IMR-90 (cell line): ENCODE measurements around the gene HCN2. TPM values are rescaled to one million over a fixed set of nuclear protein-coding genes. Genes with fewer than 3 reads are reported as not detected.

ENCODE experiments used
- ATAC-seq: fragments of 200-7000 bp; cut with Tn5 transposase; 2 replicates; pipeline ENCODE4 v1.9.1; 2020; ENCODE audit warnings: low read depth, mild to moderate bottlenecking, moderate library complexity
- BruUV-seq: library from RNA; stranded (reverse); fragments of 400-500 nt; replicated peaks from 2 replicates; lab custom pipeline; 2021; lab: Mats Ljungman, UMichigan
- CTCF ChIA-PET: fragments of 300-600 bp; formaldehyde crosslinking; extraction: SDS; loops from one replicate; lab custom pipeline; 2021; ENCODE audit warnings: antibody characterized with exemption; lab: Yijun Ruan, JAX
- POLR2A ChIA-PET: fragments of 300-600 bp; sonication (Branson Sonifier 250); formaldehyde crosslinking; loops from one replicate; lab custom pipeline; 2022; ENCODE audit warnings: antibody characterized with exemption; ENCODE audit not compliant: unreplicated experiment; lab: Charles Lee
- DNase-seq: peaks from one replicate; pipeline ENCODE4 v3.0.0; 2013
- H2AFZ ChIP-seq: replicated peaks from 2 replicates; pipeline ENCODE3; 2013; ENCODE audit warnings: low read length, mild to moderate bottlenecking; ENCODE audit not compliant: poor library complexity
- H2AK5ac ChIP-seq: 2 replicates; pipeline ENCODE4 v1.6.1; 2013; ENCODE audit warnings: low read depth, low read length, inconsistent platforms
- H2AK9ac ChIP-seq: replicated peaks from 2 replicates; pipeline ENCODE3; 2013; ENCODE audit warnings: mild to moderate bottlenecking, low read depth, low read length, moderate library complexity; ENCODE audit not compliant: poor library complexity
- H2BK120ac ChIP-seq: 2 replicates; pipeline ENCODE4 v1.6.1; 2013; ENCODE audit warnings: low read depth, low read length, inconsistent platforms
- H2BK15ac ChIP-seq: 3 replicates; pipeline ENCODE4 v1.6.1; 2013; ENCODE audit warnings: low read depth, low read length, inconsistent platforms
- H2BK20ac ChIP-seq: 2 replicates; pipeline ENCODE4 v1.6.1; 2013; ENCODE audit warnings: low read depth, mild to moderate bottlenecking, inconsistent platforms, low read length, moderate library complexity
- H2BK5ac ChIP-seq: 2 replicates; pipeline ENCODE4 v1.6.1; 2013; ENCODE audit warnings: mild to moderate bottlenecking, low read depth, low read length, inconsistent platforms; ENCODE audit not compliant: poor library complexity, severe bottlenecking
- H3K14ac ChIP-seq: replicated peaks from 2 replicates; pipeline ENCODE4 v1.6.1; 2013; ENCODE audit warnings: low read depth, low read length, inconsistent platforms
- H3K18ac ChIP-seq: 2 replicates; pipeline ENCODE4 v1.6.1; 2013; ENCODE audit warnings: low read depth, low read length, control low read depth
- H3K23ac ChIP-seq: 2 replicates; pipeline ENCODE4 v1.6.1; 2013; ENCODE audit warnings: low read depth, low read length, inconsistent platforms
- H3K27ac ChIP-seq: 2 replicates; pipeline ENCODE4 v1.5.1; 2013; ENCODE audit warnings: mild to moderate bottlenecking, control low read depth, low read length; ENCODE audit not compliant: insufficient read depth
- H3K27me3 ChIP-seq: 2 replicates; pipeline ENCODE4 v1.6.1; 2013; ENCODE audit warnings: low read length; ENCODE audit not compliant: control insufficient read depth, insufficient read depth
- H3K36me3 ChIP-seq: 2 replicates; pipeline ENCODE4 v1.6.1; 2013; ENCODE audit warnings: low read length, mixed read lengths; ENCODE audit not compliant: control insufficient read depth, insufficient read depth
- H3K4ac ChIP-seq: 2 replicates; pipeline ENCODE4 v1.6.1; 2013; ENCODE audit warnings: low read depth, low read length, inconsistent platforms
- H3K4me1 ChIP-seq: 2 replicates; pipeline ENCODE4 v1.6.1; 2013; ENCODE audit warnings: low read length, mixed read lengths; ENCODE audit not compliant: control insufficient read depth, insufficient read depth
- H3K4me2 ChIP-seq: 2 replicates; pipeline ENCODE4 v1.6.1; 2013; ENCODE audit warnings: low read depth, mild to moderate bottlenecking, control low read depth, low read length, moderate library complexity
- H3K4me3 ChIP-seq: 2 replicates; pipeline ENCODE4 v1.5.1; 2013; ENCODE audit warnings: low read depth, mild to moderate bottlenecking, control low read depth, low read length, moderate library complexity; ENCODE audit not compliant: insufficient read depth
- H3K56ac ChIP-seq: 2 replicates; pipeline ENCODE4 v1.6.1; 2013; ENCODE audit warnings: low read length, inconsistent platforms; ENCODE audit not compliant: insufficient read depth; ENCODE audit errors: extremely low read depth
- H3K79me1 ChIP-seq, 2 experiments: 2 replicates each; pipeline ENCODE4 v1.6.1; 2013; ENCODE audit warnings: low read length in 2 of 2, inconsistent platforms in 1 of 2, low read depth in 1 of 2
- H3K9ac ChIP-seq: 2 replicates; pipeline ENCODE4 v1.6.1; 2013; ENCODE audit warnings: low read depth, low read length, control low read depth
- H3K9me1 ChIP-seq: 2 replicates; pipeline ENCODE4 v1.6.1; 2013; ENCODE audit warnings: low read length, inconsistent platforms; ENCODE audit not compliant: insufficient read depth
- H3K9me3 ChIP-seq: 2 replicates; pipeline ENCODE4 v1.6.1; 2013; ENCODE audit warnings: low read length; ENCODE audit not compliant: control insufficient read depth, insufficient read depth
- H4K20me1 ChIP-seq: 2 replicates; pipeline ENCODE4 v1.6.1; 2013; ENCODE audit warnings: low read length, inconsistent platforms; ENCODE audit not compliant: insufficient read depth
- H4K5ac ChIP-seq: 2 replicates; pipeline ENCODE4 v1.6.1; 2013; ENCODE audit warnings: mild to moderate bottlenecking, low read depth, low read length, control low read depth
- H4K8ac ChIP-seq, 2 experiments: 2 replicates each; pipeline ENCODE4 v1.6.1; 2013; ENCODE audit warnings: low read depth in 2 of 2, low read length in 2 of 2, control low read depth in 1 of 2, inconsistent platforms in 1 of 2
- H4K91ac ChIP-seq: 2 replicates; pipeline ENCODE4 v1.6.1; 2013; ENCODE audit warnings: low read depth, low read length, inconsistent platforms; ENCODE audit not compliant: insufficient read depth
- BHLHE40 ChIP-seq: fragments of 150-350 bp; IDR thresholded peaks from 2 replicates; pipeline ENCODE4 v1.6.1; 2016; ENCODE audit warnings: mild to moderate bottlenecking, low read depth, low read length
- CEBPB ChIP-seq: IDR thresholded peaks from 2 replicates; pipeline ENCODE4 v1.6.1; 2012; ENCODE audit warnings: low read depth, low read length, improper control_type of control experiment
- CHD1 ChIP-seq: IDR thresholded peaks from 2 replicates; pipeline ENCODE4 v1.6.1; 2012; ENCODE audit warnings: low read depth, low read length, improper control_type of control experiment
- CTCF ChIP-seq: conservative IDR thresholded peaks from 2 replicates; pipeline ENCODE4 v1.5.1; 2012; ENCODE audit warnings: mild to moderate bottlenecking, low read depth, low read length, improper control_type of control experiment
- ELK1 ChIP-seq: fragments of 150-350 bp; IDR thresholded peaks from 2 replicates; pipeline ENCODE4 v1.6.1; 2016; ENCODE audit warnings: low read depth, mild to moderate bottlenecking, low read length, moderate library complexity, borderline replicate concordance
- FOS ChIP-seq: fragments of 150-350 bp; IDR thresholded peaks from 2 replicates; pipeline ENCODE4 v1.6.1; 2016; ENCODE audit warnings: low read depth, low read length
- MAFK ChIP-seq: IDR thresholded peaks from 2 replicates; pipeline ENCODE4 v1.6.1; 2012; ENCODE audit warnings: low read depth, low read length, improper control_type of control experiment
- RCOR1 ChIP-seq: IDR thresholded peaks from 2 replicates; pipeline ENCODE4 v1.6.1; 2012; ENCODE audit warnings: mild to moderate bottlenecking, low read length, improper control_type of control experiment; ENCODE audit not compliant: insufficient replicate concordance
- RFX5 ChIP-seq: IDR thresholded peaks from 2 replicates; pipeline ENCODE4 v1.8.0; 2012; ENCODE audit warnings: low read depth, mild to moderate bottlenecking, low read length, moderate library complexity
- USF2 ChIP-seq: fragments of 150-350 bp; IDR thresholded peaks from 2 replicates; pipeline ENCODE4 v1.6.1; 2017; ENCODE audit warnings: mild to moderate bottlenecking, antibody characterized with exemption, low read length, low read depth
- WGBS, 2 experiments: methylation state at CpG; one replicate each; pipeline versions ENCODE4 v1.1.5 to v1.1.7; 2013; ENCODE audit warnings: missing lambda C conversion rate in 2 of 2; ENCODE audit not compliant: insufficient read length in 1 of 2; ENCODE audit errors: extremely low coverage in 2 of 2; 5-methylcytosine and 5-hydroxymethylcytosine counted together
- dilution Hi-C: fragments of 300-500 bp; cut with HindIII; formaldehyde crosslinking; loops from one replicate; pipeline ENCODE4 v1.14.3; 2018; ENCODE audit warnings: low sequenced_read_pairs; ENCODE audit not compliant: unreplicated experiment
- in situ Hi-C: fragments of 300-500 bp; cut with MboI; formaldehyde crosslinking; loops from 3 replicates; pipeline ENCODE4 v1.14.3; 2019; ENCODE audit warnings: low sequenced_read_pairs, inconsistent platforms, mixed read lengths
- intact Hi-C: fragments of 100-400 bp; cut with micrococcal nuclease; formaldehyde crosslinking; loops from 2 replicates; pipeline ENCODE4 v1.10.0; 2022
- polyA plus RNA-seq, 3 experiments: library from polyadenylated mRNA; depleted of rRNA; stranded (reverse); fragments of >200 nt; gene quantifications; 2 replicates each; pipeline ENCODE4 v1.2.3, GENCODE V29; 2012; ENCODE audit warnings: low replicate concordance in 1 of 3
- total RNA-seq: library from RNA; depleted of rRNA; stranded (reverse); fragments of >200 nt; gene quantifications from 2 replicates; pipeline ENCODE4 v1.2.3, GENCODE V29; 2012

Gene HCN2
- total and polyA plus RNA-seq, 2 of the 4 experiments (the other 2 are of a cell fraction) = 0.72 to 2.6 TPM

- TF ChIP-seq RCOR1 = no peak
- no peak for TF ChIP-seq RFX5
Observed at GRCh38 chr19:588093-588740, 1.5 kb upstream of the HCN2 start (continued).

GRCh38 chr19:588741-589692, 664 bp upstream of the HCN2 start:
- no peak overlapping the region for H4K91ac ChIP-seq
- in situ Hi-C loops (loop anchor here (5.0 kb wide), 1 partner anchor 143 kb away; no protein-coding TSS in a partner anchor), intact Hi-C loops (loop anchor here (2.0 kb wide), 1 partner anchor 44 kb away; the partner anchor contains the start of gene POLRMT), dilution Hi-C loops (no loop called here)
- no peak overlapping the region for H3K56ac ChIP-seq
- no TSS peak for BruUV-seq
- 13% methylated on average over 15 of the region's 54 CpGs; no CpG with 5 or more reads in 1 of the 2 experiments for WGBS, 2 experiments
- no peaks in the 10 kb centered on the region for H3K9me1 ChIP-seq
- H2BK5ac ChIP-seq = no peak overlapping the region
- ChIA-PET CTCF (no interaction called here), POLR2A (no interaction called here)
- H2BK120ac ChIP-seq = no peak overlapping the region
- H2BK15ac ChIP-seq = no peak overlapping the region
- peaks cover 20% of the 10 kb centered on the region for H3K27me3 ChIP-seq
- H3K18ac ChIP-seq = no peak overlapping the region
- H3K4me3 ChIP-seq = no peak overlapping the region
- peaks cover 42% of the 10 kb centered on the region for H4K20me1 ChIP-seq
- no peak overlapping the region for H3K4ac ChIP-seq
- no peak overlapping the region for H3K9ac ChIP-seq
- H2BK20ac ChIP-seq = no peak overlapping the region
- H2AK9ac ChIP-seq = peak overlapping the region; percentile 35
- no peak overlapping the region for H3K23ac ChIP-seq
- DNase-seq (no peak), ATAC-seq (peak; percentile 5; the same call in 1 of the 2 replicates)
- peak overlapping the region; percentile 78; the same call in 1 of the 2 replicates for H2AK5ac ChIP-seq
- no peak overlapping the region for H4K8ac ChIP-seq
- H4K5ac ChIP-seq = no peak overlapping the region
- no peaks in the 10 kb centered on the region for H3K36me3 ChIP-seq
- H3K4me2 ChIP-seq = no peak overlapping the region
- H3K79me1 ChIP-seq = no peaks in the 10 kb centered on the region
- no peaks in the 10 kb centered on the region for H3K9me3 ChIP-seq
- no peak overlapping the region for H3K27ac ChIP-seq
- peaks cover 5% of the 10 kb centered on the region for H3K4me1 ChIP-seq
- H3K14ac ChIP-seq = no peak overlapping the region
- H2AFZ ChIP-seq = peak overlapping the region; percentile 53
- TF ChIP-seq CEBPB (no peak), CTCF (no peak), RCOR1 (no peak), BHLHE40 (no peak), FOS (no peak), ELK1 (no peak), CHD1 (no peak), MAFK (no peak), USF2 (no peak)
